Astrocyte (in vitro differentiated cells and primary cell): ENCODE measurements around the gene ZNF627. TPM values are rescaled to one million over a fixed set of nuclear protein-coding genes. Genes with fewer than 3 reads are reported as not detected.
"Not testable (repeated sequence)": the region's sequence is repeated elsewhere in the genome, so short reads cannot be mapped to it uniquely, and the experiment has no call there.

Experiments used
- DNase-seq: peaks from one replicate; pipeline ENCODE4 v3.0.0-alpha.2; 2010; ENCODE audit warnings: low read depth
- FAIRE-seq: peaks from 2 replicates; lab custom pipeline; 2011; peaks lifted over from hg19 to GRCh38; lab: Jason Lieb, UNC
- H2AFZ ChIP-seq: 2 replicates; pipeline ENCODE4 v1.6.0; 2012; ENCODE audit warnings: low read depth, low read length, inconsistent platforms
- H3K27ac ChIP-seq: 2 replicates; pipeline ENCODE4 v1.5.1; 2011; ENCODE audit warnings: low read depth, low read length, inconsistent platforms
- H3K27me3 ChIP-seq: 2 replicates; pipeline ENCODE4 v1.6.0; 2011; ENCODE audit warnings: low read length, inconsistent platforms; ENCODE audit not compliant: insufficient read depth
- H3K36me3 ChIP-seq: 2 replicates; pipeline ENCODE4 v1.5.1; 2011; ENCODE audit warnings: low read length, inconsistent platforms; ENCODE audit not compliant: insufficient read depth
- H3K4me1 ChIP-seq: 2 replicates; pipeline ENCODE4 v1.5.1; 2011; ENCODE audit warnings: low read length, inconsistent platforms; ENCODE audit not compliant: insufficient read depth
- H3K4me2 ChIP-seq: 2 replicates; pipeline ENCODE4 v1.6.0; 2012; ENCODE audit warnings: low read length, inconsistent platforms
- H3K4me3 ChIP-seq: 2 replicates; pipeline ENCODE4 v1.5.1; 2011; ENCODE audit warnings: low read depth, mild to moderate bottlenecking, low read length, inconsistent platforms; ENCODE audit not compliant: insufficient read depth
- H3K79me2 ChIP-seq: 2 replicates; pipeline ENCODE4 v1.6.0; 2012; ENCODE audit warnings: mild to moderate bottlenecking, low read length, inconsistent platforms; ENCODE audit not compliant: insufficient read depth
- H3K9ac ChIP-seq: 2 replicates; pipeline ENCODE4 v1.6.0; 2012; ENCODE audit warnings: mild to moderate bottlenecking, low read length, inconsistent platforms
- H3K9me3 ChIP-seq: 2 replicates; pipeline ENCODE4 v1.5.1; 2012; ENCODE audit warnings: low read depth, mild to moderate bottlenecking, low read length, inconsistent platforms; ENCODE audit not compliant: insufficient read depth
- H4K20me1 ChIP-seq: 2 replicates; pipeline ENCODE4 v1.6.0; 2012; ENCODE audit warnings: low read length, inconsistent platforms; ENCODE audit not compliant: insufficient read depth
- H3K27ac Mint-ChIP-seq: one replicate; pipeline ENCODE4 v1.8.0; 2021; ENCODE audit warnings: mild to moderate bottlenecking, mixed read lengths; ENCODE audit not compliant: unreplicated experiment
- H3K27me3 Mint-ChIP-seq: one replicate; pipeline ENCODE4 v1.8.0; 2021; ENCODE audit warnings: low read depth, mixed read lengths; ENCODE audit not compliant: unreplicated experiment
- H3K36me3 Mint-ChIP-seq: one replicate; pipeline ENCODE4 v1.8.0; 2021; ENCODE audit warnings: low read depth, mixed read lengths; ENCODE audit not compliant: unreplicated experiment
- H3K4me1 Mint-ChIP-seq: one replicate; pipeline ENCODE4 v1.8.0; 2021; ENCODE audit warnings: low read depth, mixed read lengths; ENCODE audit not compliant: unreplicated experiment
- H3K4me3 Mint-ChIP-seq: one replicate; pipeline ENCODE4 v1.8.0; 2021; ENCODE audit warnings: mild to moderate bottlenecking, moderate library complexity, mixed read lengths; ENCODE audit not compliant: unreplicated experiment
- H3K9me3 Mint-ChIP-seq: one replicate; pipeline ENCODE4 v1.8.0; 2021; ENCODE audit warnings: mild to moderate bottlenecking, mixed read lengths; ENCODE audit not compliant: unreplicated experiment
- CTCF ChIP-seq: IDR thresholded peaks from 2 replicates; pipeline ENCODE4 v1.5.1; 2011; ENCODE audit warnings: low read depth, mild to moderate bottlenecking, inconsistent platforms, low read length, moderate library complexity; ENCODE audit not compliant: insufficient read depth
- EZH2 ChIP-seq: IDR thresholded peaks from 2 replicates; pipeline ENCODE4 v1.6.1; 2012; ENCODE audit warnings: mild to moderate bottlenecking, low read length, inconsistent platforms; ENCODE audit not compliant: insufficient read depth
- total RNA-seq: library from RNA; stranded (reverse); gene quantifications from 2 replicates; pipeline ENCODE4 v1.2.1, GENCODE V29; 2021

Gene ZNF627
- total RNA-seq, 1 donor from 2014 or later: 20.5 TPM

DNA sequence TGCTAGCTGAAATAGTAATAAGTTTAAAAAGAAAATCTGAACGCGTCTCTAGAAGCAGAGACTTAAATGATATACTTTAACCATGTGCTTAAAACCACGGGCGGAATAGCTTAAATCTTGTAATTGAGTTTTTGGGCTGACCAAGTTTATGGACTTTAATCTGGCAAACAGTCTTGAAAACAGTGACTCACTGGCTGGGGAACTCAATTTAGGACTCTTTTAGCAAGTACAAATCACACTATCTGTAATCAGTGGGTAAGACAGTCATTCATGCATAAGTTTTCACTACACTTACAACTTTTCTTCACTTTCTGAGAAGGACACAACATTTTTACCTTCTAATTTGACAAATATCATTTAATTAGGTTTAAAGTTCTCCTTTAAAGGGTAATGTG lies 26.8 kb downstream of the ZNF627 start:
- peaks cover 4% of the 10 kb centered on the region for H3K79me2 ChIP-seq
- peak overlapping the region; percentile 6 for H3K27ac ChIP-seq
- Mint-ChIP-seq H3K36me3 (peaks cover 38% of the 10 kb centered on the region), H3K4me1 (peaks cover 13% of the 10 kb centered on the region), H3K9me3 (peaks cover 23% of the 10 kb centered on the region), H3K27ac (no peak overlapping the region), H3K27me3 (no peaks in the 10 kb centered on the region), H3K4me3 (no peak overlapping the region)
- H3K9ac ChIP-seq: no peak overlapping the region
- H4K20me1 ChIP-seq: peaks cover 6% of the 10 kb centered on the region
- peak overlapping the region; percentile 33 for H3K4me3 ChIP-seq
- peaks cover 3% of the 10 kb centered on the region for H3K27me3 ChIP-seq
- H3K36me3 ChIP-seq: peaks cover 21% of the 10 kb centered on the region
- H2AFZ ChIP-seq: no peak overlapping the region
- FAIRE-seq: no peak
- H3K9me3 ChIP-seq: peaks cover 24% of the 10 kb centered on the region
- peak; percentile 82 for DNase-seq
- H3K4me2 ChIP-seq: peak overlapping the region; percentile 75
- TF ChIP-seq EZH2 (no peak), CTCF (no peak)
- peaks cover 6% of the 10 kb centered on the region for H3K4me1 ChIP-seq

DNA sequence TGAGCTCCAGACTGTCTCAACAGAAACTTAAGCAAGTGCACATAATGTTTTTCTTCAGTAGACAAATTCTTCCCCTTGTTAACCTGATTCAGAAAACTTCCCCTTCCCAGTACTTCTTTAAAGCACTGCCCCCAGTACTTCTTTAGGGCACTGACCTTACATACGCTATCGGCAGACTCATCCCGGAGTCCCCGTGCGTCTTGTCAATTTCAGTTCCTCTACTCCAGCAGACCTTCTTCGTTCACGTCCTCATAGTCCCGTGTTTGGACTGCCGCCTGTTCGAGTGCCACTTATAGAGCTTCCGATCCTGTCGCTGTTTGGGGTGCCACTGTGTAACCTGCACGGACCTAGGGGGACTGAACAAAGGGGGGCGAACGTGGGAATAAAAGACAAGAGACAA lies 29.0 kb downstream of the ZNF627 start:
- no peak overlapping the region for H3K4me2 ChIP-seq
- peaks cover 11% of the 10 kb centered on the region for H3K27me3 Mint-ChIP-seq
- no peak overlapping the region for H3K27ac Mint-ChIP-seq
- TF ChIP-seq CTCF: no peak
- TF ChIP-seq EZH2: no peak
- H3K27ac ChIP-seq: no peak overlapping the region
- H3K4me1 Mint-ChIP-seq: peaks cover 13% of the 10 kb centered on the region
- no peak overlapping the region for H3K4me3 Mint-ChIP-seq
- no peak overlapping the region for H2AFZ ChIP-seq
- H3K27me3 ChIP-seq: peaks cover 3% of the 10 kb centered on the region
- peaks cover 16% of the 10 kb centered on the region for H3K36me3 Mint-ChIP-seq
- peaks cover 6% of the 10 kb centered on the region for H3K4me1 ChIP-seq
- FAIRE-seq: no peak
- H3K4me3 ChIP-seq: no peak overlapping the region
- H3K9me3 Mint-ChIP-seq: peaks cover 9% of the 10 kb centered on the region
- no peak for DNase-seq
- peaks cover 3% of the 10 kb centered on the region for H3K9me3 ChIP-seq
- H3K9ac ChIP-seq: no peak overlapping the region
- no peaks in the 10 kb centered on the region for H3K79me2 ChIP-seq
- H3K36me3 ChIP-seq: peaks cover 2% of the 10 kb centered on the region
- no peaks in the 10 kb centered on the region for H4K20me1 ChIP-seq

DNA sequence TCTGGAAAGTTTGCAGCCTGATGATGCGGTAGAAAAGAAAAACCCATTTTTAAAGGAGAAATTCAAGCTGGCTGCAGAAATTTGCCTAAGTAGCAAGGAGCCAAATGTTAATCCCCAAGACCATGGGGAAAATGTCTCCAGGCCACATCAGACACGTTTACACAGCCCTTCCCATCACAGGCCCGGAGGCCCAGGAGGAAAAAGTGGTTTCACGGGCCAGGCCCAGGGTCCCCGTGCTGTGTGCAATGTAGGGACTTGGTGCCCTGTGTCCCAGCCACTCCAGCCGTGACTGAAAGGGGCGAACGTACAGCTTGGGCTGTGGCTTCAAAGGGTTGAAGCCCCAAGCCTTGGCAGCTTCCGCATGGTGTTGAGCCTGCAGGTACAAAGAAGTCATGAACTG lies 35.9 kb downstream of the ZNF627 start:
- no peak overlapping the region for H3K4me2 ChIP-seq
- no peak overlapping the region for H3K4me3 ChIP-seq
- TF ChIP-seq CTCF (no peak), EZH2 (no peak)
- Mint-ChIP-seq H3K9me3 (peaks cover 21% of the 10 kb centered on the region), H3K27ac (no peak overlapping the region), H3K36me3 (no peaks in the 10 kb centered on the region), H3K4me3 (no peak overlapping the region), H3K4me1 (no peaks in the 10 kb centered on the region), H3K27me3 (peaks cover 12% of the 10 kb centered on the region)
- no peaks in the 10 kb centered on the region for H3K27me3 ChIP-seq
- no peak for FAIRE-seq
- H3K4me1 ChIP-seq: no peaks in the 10 kb centered on the region
- no peak overlapping the region for H3K9ac ChIP-seq
- no peak overlapping the region for H2AFZ ChIP-seq
- no peaks in the 10 kb centered on the region for H3K79me2 ChIP-seq
- H3K36me3 ChIP-seq: no peaks in the 10 kb centered on the region
- H3K9me3 ChIP-seq: peaks cover 3% of the 10 kb centered on the region
- no peak for DNase-seq
- H3K27ac ChIP-seq: no peak overlapping the region
- H4K20me1 ChIP-seq: no peaks in the 10 kb centered on the region

DNA sequence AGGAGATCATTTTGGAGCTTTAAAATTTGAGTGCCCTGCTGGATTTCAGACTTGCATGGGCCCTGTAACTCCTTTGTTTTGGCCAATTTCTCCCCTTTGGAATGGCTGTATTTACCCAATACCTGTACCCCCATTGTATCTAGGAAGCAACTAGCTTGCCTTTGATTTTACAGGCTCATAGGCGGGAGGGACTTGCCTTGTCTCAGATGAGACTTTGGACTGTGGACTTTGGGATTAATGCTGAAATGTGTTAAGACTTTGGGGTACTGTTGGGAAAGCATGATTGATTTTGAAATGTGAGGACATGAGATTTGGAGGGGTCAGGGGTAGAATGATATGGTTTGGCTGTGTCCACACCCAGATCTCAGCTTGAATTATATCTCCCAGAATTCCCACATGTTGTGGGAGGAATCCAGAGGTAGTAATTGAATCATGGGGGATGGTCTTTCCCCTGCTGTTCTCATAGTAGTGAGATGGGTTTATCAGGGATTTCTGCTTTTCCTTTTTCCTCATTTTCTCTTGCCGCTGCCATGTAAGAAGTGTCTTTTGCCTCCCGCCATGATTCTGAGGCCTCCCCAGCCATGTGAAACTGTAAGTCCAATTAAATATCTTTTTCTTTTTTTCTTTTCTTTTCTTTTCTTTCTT lies 36.9 kb downstream of the ZNF627 start:
- H3K36me3 Mint-ChIP-seq, H3K4me1 Mint-ChIP-seq, H3K9me3 ChIP-seq, H3K4me3 ChIP-seq, H3K27me3 ChIP-seq, H3K27ac Mint-ChIP-seq, H3K9ac ChIP-seq, H3K27ac ChIP-seq, H3K36me3 ChIP-seq, H3K4me1 ChIP-seq, H3K79me2 ChIP-seq, FAIRE-seq, H4K20me1 ChIP-seq, H3K4me2 ChIP-seq, H2AFZ ChIP-seq, DNase-seq: not testable (repeated sequence)
- peaks cover 12% of the 10 kb centered on the region for H3K27me3 Mint-ChIP-seq
- H3K9me3 Mint-ChIP-seq: peaks cover 21% of the 10 kb centered on the region
- H3K4me3 Mint-ChIP-seq: peak overlapping the region; percentile 28
